Endodermal cell (in vitro differentiated cells): ENCODE results near the gene ARMC8. TPM values are rescaled to one million over a fixed set of nuclear protein-coding genes. Genes with fewer than 3 reads are reported as not detected.

Experiments
- DNase-seq: peaks from one replicate; pipeline ENCODE4 v3.0.0-alpha.2; 2017
- H3K27ac ChIP-seq: 2 replicates; pipeline ENCODE4 v1.5.1; 2013; ENCODE audit warnings: mild to moderate bottlenecking, low read depth, low read length, moderate library complexity
- H3K27me3 ChIP-seq: 2 replicates; pipeline ENCODE4 v1.6.1; 2013; ENCODE audit warnings: mild to moderate bottlenecking, low read length, moderate library complexity; ENCODE audit not compliant: insufficient read depth, control insufficient read depth, poor library complexity, severe bottlenecking
- H3K36me3 ChIP-seq: 2 replicates; pipeline ENCODE4 v1.7.0; 2013; ENCODE audit warnings: mild to moderate bottlenecking, low read length, moderate library complexity; ENCODE audit not compliant: control insufficient read depth, insufficient read depth
- H3K4me1 ChIP-seq: one replicate; pipeline ENCODE4 v1.7.0; 2013; ENCODE audit warnings: low read length; ENCODE audit not compliant: control insufficient read depth, insufficient read depth
- H3K4me3 ChIP-seq: 2 replicates; pipeline ENCODE4 v1.5.1; 2013; ENCODE audit warnings: mild to moderate bottlenecking, low read length, moderate library complexity
- H3K9ac ChIP-seq: 2 replicates; pipeline ENCODE4 v1.6.1; 2013; ENCODE audit warnings: mild to moderate bottlenecking, low read length, moderate library complexity; ENCODE audit not compliant: poor library complexity, severe bottlenecking; ENCODE audit errors: extremely low read depth
- H3K9me3 ChIP-seq: 2 replicates; pipeline ENCODE4 v1.6.1; 2013; ENCODE audit warnings: mild to moderate bottlenecking, low read length, moderate library complexity; ENCODE audit not compliant: control insufficient read depth
- H3K27ac Mint-ChIP-seq: 2 replicates; pipeline ENCODE4 v1.8.0; 2020; ENCODE audit warnings: mixed read lengths
- H3K27me3 Mint-ChIP-seq: 2 replicates; pipeline ENCODE4 v1.8.0; 2021; ENCODE audit warnings: mild to moderate bottlenecking, mixed read lengths; ENCODE audit not compliant: insufficient read depth
- H3K36me3 Mint-ChIP-seq: 2 replicates; pipeline ENCODE4 v1.8.0; 2020; ENCODE audit warnings: low read depth, mixed read lengths
- H3K4me1 Mint-ChIP-seq: 2 replicates; pipeline ENCODE4 v1.8.0; 2020; ENCODE audit warnings: mixed read lengths
- H3K4me3 Mint-ChIP-seq: 2 replicates; pipeline ENCODE4 v1.8.0; 2020; ENCODE audit warnings: mild to moderate bottlenecking, moderate library complexity, mixed read lengths
- H3K9me3 Mint-ChIP-seq: 2 replicates; pipeline ENCODE4 v1.8.0; 2020; ENCODE audit warnings: mild to moderate bottlenecking, mixed read lengths
- WGBS, 2 experiments: methylation state at CpG; one replicate each; pipeline versions ENCODE4 v1.1.5 to v1.1.7; 2013; ENCODE audit warnings: missing lambda C conversion rate in 2 of 2, mixed read lengths in 1 of 2; ENCODE audit not compliant: insufficient coverage in 1 of 2, insufficient read length in 1 of 2; 5-methylcytosine and 5-hydroxymethylcytosine counted together
- total RNA-seq, 2 donors: library from RNA; stranded (reverse); fragmentation: NEBNext Ultra II Directional in 1 of 2; extraction: Animal tissue kit (Norgen Biotek cat#: 25700) in 1 of 2; gene quantifications; 2 replicates in 1 of 2; 3 replicates in 1 of 2; pipeline ENCODE4 v1.2.1, GENCODE V29; 2021
- TF ChIP-seq, protein P1 (sequence below): fragments of 200-600 bp; sonication (generic); conservative IDR thresholded peaks from 2 replicates; pipeline ENCODE4 v1.5.0; 2021; ENCODE audit warnings: antibody characterized with exemption, mild to moderate bottlenecking

The ARMC8 gene
- total RNA-seq, 2 donors from 2014 or later: 58.6 to 60.4 TPM

DNA sequence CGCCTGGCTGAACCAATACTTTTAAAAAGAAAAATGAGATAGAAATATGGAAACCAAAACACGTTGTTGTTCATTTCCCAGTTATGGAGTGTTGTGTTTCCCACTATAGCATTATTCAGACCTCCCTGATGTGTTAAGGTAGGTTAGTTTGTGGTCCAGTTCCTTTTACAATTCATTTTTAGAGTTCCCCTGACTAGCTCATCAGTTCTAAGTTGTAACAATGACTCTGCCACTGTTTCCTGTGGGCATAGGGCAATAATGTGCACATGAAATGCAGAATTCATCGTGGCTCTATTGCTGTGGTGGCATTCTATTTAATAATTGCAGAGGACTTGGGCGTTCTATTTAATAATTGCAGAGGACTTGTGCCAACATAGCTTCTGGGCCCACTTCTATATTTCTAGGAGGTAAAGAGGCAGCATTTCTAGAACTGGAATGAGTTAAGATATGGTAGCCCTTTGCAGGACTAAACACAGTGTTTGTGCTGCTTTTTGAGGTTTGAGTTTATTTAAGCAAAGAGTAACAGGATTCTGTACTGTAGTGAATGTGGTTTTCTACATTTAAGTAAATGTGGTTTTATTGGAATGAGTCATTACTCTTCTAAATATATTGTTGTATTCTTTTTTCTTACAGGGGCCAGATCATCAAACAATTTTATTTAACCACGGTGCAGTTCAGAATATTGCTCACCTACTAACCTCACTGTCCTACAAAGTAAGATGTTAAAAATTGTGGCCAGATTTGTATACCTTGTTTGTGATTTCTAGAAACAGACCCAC lies 47.5 kb downstream of the ARMC8 start:
- Histone ChIP-seq H3K4me3 (no peak overlapping the region), H3K4me1 (no peaks in the 10 kb centered on the region), H3K9ac (no peak overlapping the region), H3K27me3 (no peaks in the 10 kb centered on the region), H3K36me3 (peaks cover 60% of the 10 kb centered on the region), H3K27ac (no peak overlapping the region), H3K9me3 (no peaks in the 10 kb centered on the region)
- DNase-seq: no peak
- 95 to 96% methylated on average over 3 to 4 of the region's 5 CpGs for WGBS, 2 experiments
- H3K27ac Mint-ChIP-seq: no peak overlapping the region
- no peak overlapping the region for H3K4me3 Mint-ChIP-seq
- H3K27me3 Mint-ChIP-seq: no peaks in the 10 kb centered on the region
- H3K4me1 Mint-ChIP-seq: no peaks in the 10 kb centered on the region
- TF ChIP-seq, protein P1, sequence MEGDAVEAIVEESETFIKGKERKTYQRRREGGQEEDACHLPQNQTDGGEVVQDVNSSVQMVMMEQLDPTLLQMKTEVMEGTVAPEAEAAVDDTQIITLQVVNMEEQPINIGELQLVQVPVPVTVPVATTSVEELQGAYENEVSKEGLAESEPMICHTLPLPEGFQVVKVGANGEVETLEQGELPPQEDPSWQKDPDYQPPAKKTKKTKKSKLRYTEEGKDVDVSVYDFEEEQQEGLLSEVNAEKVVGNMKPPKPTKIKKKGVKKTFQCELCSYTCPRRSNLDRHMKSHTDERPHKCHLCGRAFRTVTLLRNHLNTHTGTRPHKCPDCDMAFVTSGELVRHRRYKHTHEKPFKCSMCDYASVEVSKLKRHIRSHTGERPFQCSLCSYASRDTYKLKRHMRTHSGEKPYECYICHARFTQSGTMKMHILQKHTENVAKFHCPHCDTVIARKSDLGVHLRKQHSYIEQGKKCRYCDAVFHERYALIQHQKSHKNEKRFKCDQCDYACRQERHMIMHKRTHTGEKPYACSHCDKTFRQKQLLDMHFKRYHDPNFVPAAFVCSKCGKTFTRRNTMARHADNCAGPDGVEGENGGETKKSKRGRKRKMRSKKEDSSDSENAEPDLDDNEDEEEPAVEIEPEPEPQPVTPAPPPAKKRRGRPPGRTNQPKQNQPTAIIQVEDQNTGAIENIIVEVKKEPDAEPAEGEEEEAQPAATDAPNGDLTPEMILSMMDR: no peak
- H3K9me3 Mint-ChIP-seq: no peaks in the 10 kb centered on the region
- H3K36me3 Mint-ChIP-seq: peaks cover 42% of the 10 kb centered on the region

DNA sequence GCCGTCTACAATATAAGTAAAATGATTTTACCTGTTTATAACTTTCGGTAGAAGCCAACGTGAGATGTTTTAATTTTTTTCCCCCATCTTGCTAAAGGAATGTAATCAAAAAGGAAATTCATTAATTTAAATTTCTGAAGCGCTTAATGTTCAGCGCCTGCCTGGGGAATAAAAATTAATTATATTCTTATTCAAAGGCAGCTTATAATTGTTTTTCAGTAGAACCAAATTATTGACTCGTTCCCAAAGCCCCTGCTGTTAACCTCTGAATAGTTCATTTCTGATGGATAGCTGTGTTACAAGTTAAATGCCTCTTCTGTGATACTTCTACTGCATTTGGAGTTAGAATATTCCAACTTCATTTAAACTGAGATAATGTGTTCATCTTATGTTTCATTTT lies 51.6 kb downstream of the ARMC8 start:
- no peak overlapping the region for H3K27ac ChIP-seq
- no peak for DNase-seq
- H3K36me3 ChIP-seq: peaks cover 78% of the 10 kb centered on the region
- WGBS, 2 experiments: 80 to 94% methylated on average over 1 to 6 of the region's 6 CpGs
- Mint-ChIP-seq H3K27ac (no peak overlapping the region), H3K36me3 (peaks cover 30% of the 10 kb centered on the region), H3K27me3 (no peaks in the 10 kb centered on the region), H3K9me3 (no peaks in the 10 kb centered on the region), H3K4me3 (no peak overlapping the region), H3K4me1 (no peaks in the 10 kb centered on the region)
- H3K4me1 ChIP-seq: no peaks in the 10 kb centered on the region
- TF ChIP-seq, protein P1: no peak
- no peak overlapping the region for H3K4me3 ChIP-seq
- no peaks in the 10 kb centered on the region for H3K27me3 ChIP-seq
- no peaks in the 10 kb centered on the region for H3K9me3 ChIP-seq
- H3K9ac ChIP-seq: no peak overlapping the region

DNA sequence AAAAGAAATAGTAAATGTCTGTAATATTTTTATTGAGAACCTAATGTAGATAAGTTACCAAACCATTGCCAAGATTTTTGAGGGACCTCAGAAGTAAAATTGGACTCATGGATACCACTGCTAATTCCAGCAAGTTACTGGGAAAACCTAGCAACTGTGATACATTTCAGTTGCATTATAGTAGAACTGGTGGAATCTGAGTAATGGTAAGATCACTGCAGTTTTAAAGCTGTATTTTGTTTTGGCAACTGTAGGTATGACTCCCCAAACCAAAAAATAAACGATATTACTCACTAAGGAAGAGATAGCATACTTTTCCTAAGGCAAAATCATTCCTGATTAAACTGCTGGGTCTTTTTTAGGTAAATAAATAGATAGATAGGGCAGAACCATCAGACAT lies 54.0 kb downstream of the ARMC8 start:
- TF ChIP-seq, protein P1: no peak
- no peaks in the 10 kb centered on the region for H3K4me1 Mint-ChIP-seq

More for the DNA sequence above, 54.0 kb downstream of the ARMC8 start:
- Histone ChIP-seq H3K4me3 (no peak overlapping the region), H3K36me3 (peaks cover 85% of the 10 kb centered on the region), H3K9me3 (no peaks in the 10 kb centered on the region), H3K27me3 (no peaks in the 10 kb centered on the region), H3K27ac (no peak overlapping the region), H3K9ac (no peak overlapping the region), H3K4me1 (no peaks in the 10 kb centered on the region)
- 100% methylated on average over 1 of the region's 1 CpG; no CpG with 5 or more reads in 1 of the 2 experiments for WGBS, 2 experiments
- Mint-ChIP-seq H3K9me3 (no peaks in the 10 kb centered on the region), H3K27me3 (no peaks in the 10 kb centered on the region), H3K36me3 (peaks cover 36% of the 10 kb centered on the region), H3K27ac (no peak overlapping the region), H3K4me3 (no peak overlapping the region)
- no peak for DNase-seq
